Hematopoietic multipotent progenitor cell treated with erythropoietin and hydrocortisone succinate and interleukin-3 and kit ligand, for 15 days (in vitro differentiated cells): ENCODE measurements around the gene MUC5AC.
A peak's percentile ranks its signal among the peaks of the same experiment; 100 is the strongest.

ENCODE experiments used
- DNase-seq: peaks from one replicate; pipeline ENCODE4 v3.0.0-alpha.2; 2015; ENCODE audit warnings: low spot score

MUC5AC gene

GRCh38 chr11:1197431-1197885, 39.7 kb downstream of the MUC5AC start:
- DNase-seq, result no peak

- DNase-seq, result no peak
Measured at GRCh38 chr11:1197886-1198560, 40.3 kb downstream of the MUC5AC start.

DNA sequence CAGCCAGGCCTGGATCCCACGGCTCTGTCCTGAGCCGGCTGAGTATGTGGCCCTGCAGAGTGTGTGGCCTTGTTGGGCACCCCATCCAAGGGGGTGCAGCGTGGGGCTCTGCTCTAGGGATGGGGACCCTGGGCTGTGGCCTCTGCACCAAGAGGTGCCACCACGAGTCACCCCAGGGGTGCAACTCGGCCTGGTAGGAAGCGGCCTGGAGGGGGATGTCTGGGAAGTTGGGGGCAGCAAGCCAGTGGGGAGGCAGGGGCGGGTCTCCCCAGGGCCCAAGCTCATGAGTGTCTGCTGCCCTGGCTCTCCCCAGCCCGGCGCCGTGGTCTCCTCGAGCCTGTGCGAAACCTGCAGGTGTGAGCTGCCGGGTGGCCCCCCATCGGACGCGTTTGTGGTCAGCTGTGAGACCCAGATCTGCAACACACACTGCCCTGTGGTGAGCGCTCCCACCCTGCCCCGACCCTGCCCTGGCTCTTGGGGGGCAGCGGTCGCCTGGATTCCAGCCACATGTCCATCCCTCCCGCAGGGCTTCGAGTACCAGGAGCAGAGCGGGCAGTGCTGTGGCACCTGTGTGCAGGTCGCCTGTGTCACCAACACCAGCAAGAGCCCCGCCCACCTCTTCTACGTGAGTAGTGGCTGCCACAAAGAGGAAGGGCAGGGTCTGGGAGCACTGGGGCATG, 40.9 kb downstream of the MUC5AC start:
- DNase-seq, result no peak

GRCh38 chr11:1199241-1199750, 41.5 kb downstream of the MUC5AC start:
- no peak for DNase-seq

- DNase-seq, result no peak
Measured at GRCh38 chr11:1199751-1200610, 42.2 kb downstream of the MUC5AC start.

DNA sequence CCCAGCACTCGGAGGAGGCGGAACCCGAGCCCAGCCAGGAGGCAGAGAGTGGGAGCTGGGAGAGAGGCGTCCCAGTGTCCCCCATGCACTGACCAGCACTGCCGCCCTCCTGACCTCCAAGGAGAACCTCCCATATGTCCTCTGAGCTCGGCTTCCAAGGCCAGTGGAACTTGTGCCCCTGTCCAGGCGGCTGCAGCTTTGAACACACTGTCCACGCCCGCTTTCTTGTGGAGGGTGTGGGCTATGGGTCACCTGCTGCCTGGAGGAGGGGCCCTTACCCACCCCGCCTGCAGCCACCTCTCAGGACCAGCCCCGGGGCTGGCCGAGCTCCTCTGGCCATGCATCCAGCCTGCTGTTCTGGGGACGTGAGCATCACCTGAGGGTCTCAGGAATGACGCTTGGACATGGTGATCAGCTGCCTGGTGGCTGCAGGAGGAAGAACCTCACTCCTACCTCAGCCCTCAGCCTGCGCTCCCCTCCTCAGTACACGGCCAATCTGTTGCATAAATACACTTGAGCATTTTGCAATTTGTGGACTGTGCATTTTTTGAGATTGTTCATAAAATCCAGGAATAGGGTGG, 42.9 kb downstream of the MUC5AC start:
- DNase-seq, result no peak

DNA sequence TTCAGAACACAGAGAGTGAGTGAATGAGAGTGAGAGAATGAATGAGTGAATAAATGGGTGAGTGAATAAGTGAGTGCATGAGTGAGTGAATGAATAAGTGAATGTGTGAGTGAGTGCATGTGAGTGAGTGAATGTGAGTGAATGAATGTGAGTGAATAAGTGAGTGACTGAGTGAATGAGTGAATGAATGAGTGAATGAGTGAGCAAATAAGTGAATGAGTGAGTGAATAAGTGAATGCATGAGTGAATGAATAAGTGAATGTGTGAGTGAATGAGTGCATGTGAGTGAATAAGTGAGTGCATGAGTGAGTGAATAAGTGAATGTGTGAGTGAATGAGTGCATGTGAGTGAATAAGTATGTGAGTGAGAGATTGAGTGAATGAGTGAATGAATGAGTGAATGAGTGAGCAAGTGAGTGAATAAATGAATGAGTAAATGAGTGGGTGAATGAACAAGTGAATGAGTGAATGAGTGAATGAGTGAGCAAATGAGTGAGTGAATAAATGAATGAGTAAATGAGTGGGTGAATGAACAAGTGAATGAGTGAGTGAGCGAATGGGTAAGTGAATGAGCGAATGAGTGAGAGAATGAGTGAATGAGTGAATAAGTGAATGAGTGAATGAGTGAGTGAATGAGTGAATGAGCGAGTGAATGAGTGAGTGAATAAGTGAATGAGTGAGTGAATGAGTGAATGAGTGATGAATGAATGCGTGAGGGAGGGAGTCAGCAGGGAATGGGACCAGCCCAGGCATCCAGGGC, 43.8 kb downstream of the MUC5AC start:
- DNase-seq, result no peak

DNA sequence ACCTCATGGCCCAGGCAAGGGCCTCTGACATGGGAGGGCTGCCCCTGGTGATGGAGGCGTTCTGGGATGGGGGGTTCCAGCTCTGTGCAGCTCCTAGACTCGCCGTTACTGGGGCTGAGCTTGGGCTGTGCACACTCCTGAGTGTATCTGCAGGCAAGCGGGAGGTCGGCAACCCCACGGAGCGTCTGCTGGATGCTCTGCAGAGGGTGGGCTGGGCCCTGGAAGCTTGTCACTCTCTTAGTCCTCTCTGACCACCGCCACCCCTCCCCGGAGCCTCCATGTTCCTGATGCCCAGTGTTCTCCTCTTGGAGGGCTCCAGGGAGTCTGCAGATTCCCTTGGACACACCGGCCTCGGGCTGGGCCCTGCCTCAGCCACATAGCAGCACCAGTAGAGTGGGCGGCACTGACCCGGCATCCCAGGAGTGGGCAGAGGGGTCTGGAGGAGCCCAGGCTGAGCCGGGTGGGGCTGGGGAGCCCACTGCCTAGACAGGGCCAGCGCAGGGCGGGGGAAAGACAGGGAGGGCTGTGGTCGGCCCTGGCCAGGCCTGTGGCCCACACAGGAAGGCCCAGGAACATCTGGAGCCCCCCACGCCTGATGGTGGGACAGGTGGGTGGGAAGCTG, 44.5 kb downstream of the MUC5AC start:
- no peak for DNase-seq

DNA sequence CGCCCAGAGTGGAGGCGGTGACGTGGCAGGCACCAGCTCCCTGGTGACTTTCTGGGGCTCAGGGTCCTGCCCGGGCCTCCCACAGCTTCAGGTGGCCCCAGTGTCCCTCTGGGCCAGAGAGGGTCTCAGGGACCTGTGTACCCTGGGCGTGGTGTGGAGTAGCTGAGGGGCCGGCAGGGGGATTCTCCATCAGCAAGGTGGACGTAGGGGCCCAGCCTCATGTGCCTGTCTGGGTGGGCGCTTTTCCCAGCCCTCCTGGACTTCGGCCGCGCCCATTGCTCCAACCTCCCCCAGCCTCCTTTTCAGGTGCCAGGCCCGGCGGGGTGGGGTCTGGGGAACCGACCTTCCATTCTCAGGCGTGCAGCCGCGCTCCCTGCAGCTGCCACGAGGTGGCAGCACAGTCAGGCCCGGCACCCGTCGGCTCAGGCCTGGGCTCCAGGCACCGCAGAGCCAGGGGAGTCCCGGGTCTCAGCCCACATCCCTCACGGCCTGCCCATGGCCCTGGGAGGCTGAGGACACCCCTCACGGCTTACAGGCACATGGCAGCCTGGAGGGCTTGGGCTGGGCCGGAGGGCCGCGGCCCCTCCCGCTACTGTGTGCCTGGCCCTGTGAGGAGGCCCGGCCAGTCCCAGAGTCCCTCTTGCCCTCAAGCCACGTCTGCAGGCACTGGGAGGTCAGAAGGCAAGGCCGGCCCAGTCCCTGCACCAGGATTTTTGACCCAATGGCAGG, 45.2 kb downstream of the MUC5AC start:
- DNase-seq, result peak; percentile 52

DNA sequence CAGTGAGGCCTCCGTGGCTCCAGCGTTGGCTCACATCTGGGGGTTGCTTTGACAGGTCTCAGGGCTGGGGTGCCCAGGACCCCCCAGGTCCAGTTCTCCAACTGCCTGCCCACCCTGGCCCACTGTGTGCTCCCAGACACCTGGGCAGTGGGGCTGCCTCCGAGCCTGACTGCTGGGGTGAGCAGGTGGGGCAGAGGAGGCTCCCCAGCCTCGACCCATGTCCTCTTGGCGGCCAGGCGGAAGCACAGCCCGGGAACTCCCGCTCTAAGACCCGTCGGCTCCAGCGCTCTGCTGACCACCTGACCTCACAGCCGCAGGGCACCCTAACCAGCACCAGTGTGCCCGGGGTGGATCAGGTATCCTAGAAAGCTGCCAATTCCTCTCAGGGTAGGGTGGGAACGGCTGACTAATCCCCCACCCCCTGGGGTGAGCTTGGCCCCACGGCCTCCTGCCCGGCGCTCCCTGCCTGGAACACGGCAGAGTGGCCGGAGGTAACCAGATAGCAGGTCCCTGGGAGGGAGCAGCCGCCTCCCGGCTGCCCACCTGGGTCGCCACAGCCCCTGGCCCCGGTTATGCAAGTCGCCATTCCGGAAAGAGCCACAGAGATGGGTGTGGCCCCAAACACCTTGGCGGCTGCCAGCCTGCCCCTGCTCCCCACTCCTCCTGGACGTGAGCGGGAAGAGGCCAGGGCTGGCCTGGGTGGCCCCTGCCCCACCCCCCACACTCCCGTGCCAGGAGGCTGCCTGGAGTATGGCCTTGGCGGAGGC, 45.9 kb downstream of the MUC5AC start:
- DNase-seq, result no peak

GRCh38 chr11:1204381-1205101, 46.8 kb downstream of the MUC5AC start:
- DNase-seq, result no peak

DNA sequence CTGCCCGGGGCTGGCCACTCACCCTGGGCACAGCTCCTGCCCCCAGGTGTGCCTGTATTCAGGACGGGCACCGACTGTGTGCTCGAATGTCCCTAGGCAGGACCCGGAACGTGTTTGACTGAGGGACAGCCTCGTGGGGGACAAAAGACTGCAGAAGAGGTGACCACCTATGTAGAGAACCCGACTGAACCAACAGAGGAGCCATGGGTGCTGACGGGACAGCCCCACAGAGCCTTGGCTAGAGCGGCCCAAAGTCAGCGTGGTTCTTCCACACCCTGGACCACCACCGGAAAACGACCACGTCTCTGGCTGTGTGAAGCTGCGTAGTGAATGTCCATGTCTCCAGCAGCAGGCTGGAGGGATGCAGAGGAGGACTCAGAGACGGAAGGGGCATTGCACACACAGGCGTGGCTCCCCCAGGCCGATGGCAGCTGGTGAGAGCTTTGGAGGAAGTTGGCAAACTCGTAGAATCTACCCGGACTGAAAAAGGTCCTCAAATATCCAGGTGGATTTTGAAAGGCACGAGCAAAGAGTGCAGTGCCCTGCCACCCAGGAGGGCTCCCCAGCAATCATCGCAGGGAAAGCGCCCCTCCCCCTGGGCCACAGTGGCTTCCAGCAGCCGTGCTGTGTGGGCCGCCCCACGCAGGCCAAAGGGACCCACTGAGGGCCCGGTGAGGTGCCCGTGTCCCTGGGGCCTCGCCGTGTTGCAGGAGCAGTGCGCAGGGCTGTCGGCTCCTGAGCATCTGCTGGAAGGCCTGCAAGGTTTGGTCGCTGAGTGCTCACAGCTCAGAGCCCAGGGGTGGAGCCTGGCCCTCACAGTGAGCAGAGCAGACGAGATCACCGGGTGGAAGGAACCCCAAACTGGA, 47.6 kb downstream of the MUC5AC start:
- no peak for DNase-seq

- no peak for DNase-seq
Measured at GRCh38 chr11:1205987-1206331, 48.2 kb downstream of the MUC5AC start.

DNA sequence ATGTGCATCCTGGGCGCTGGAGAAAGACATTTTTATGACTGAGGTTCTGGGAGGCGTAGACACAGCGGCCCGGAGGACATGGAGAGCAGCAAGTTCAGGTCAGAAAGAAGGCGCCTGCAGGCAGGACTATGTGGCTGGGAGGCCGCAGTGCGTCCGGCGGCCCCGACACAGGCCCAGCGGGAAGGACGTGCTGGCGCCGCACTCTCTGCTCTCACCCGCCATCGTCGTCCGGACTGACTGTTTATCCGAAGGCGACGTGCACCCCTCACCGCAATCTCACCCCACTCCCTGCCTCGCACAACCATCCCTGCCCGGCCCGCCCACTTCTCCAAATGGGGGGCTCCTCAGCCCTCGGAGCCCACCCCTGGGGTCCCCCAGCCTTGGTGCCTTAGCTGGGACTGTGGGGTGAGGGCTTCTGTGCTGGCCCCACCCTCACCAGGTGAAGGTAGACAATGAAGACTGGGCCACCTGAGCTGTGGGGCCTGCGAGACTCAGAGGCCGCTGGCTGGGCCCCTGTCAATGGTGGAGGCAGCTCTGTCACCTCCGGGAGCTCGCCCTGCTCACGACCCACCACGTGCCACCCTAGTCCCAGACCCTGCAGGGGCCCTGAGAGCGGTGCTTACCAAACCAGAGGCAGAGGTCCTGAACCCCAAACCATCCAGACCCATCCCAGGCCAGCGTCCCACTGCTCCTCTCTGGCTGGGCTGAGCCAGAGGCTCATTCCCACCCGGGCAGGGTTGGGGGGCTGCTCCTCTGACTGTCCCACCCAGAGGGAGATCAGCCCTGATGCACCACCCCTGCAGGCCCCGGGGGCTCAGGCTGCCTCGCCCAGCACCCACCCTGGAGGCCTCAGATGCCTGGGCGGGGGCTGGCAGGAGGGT, 48.9 kb downstream of the MUC5AC start:
- no peak for DNase-seq

DNA sequence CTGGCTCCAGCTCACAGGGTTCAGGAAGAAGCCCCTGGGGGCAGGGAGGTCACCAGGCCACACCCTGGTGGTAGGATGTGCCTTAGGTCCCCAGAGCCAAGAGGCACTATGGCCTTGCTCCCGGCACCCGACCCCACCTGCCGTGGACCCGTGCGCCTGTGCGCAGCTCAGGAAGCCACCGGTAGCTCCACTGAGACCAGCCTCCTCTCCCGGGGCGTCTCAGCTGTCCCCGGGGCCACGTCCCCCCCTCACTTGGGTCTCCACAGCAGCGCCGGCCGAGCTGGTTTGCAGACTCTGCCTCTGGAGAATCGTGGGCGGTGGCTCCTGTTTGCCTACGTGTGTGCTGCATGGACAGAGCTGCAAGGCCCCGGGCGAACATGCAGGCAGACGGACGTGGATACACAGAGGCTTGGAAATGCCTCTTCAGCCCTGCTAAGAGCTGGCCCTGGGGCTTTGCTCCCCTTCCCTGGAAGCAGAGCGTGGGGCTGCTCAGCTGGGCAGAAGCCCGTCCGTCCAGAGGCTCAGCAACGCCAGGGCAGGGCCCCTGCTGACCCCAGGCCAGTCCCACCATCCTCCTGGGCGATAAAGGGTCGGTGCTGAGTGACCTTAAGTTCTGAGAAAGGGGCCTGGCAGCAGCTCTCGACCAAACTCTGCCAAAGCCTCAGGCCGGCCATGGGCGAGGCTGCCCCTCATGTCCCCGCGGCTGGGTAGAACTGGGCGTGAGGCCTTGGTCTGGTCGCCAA, 49.8 kb downstream of the MUC5AC start:
- no peak for DNase-seq

DNA sequence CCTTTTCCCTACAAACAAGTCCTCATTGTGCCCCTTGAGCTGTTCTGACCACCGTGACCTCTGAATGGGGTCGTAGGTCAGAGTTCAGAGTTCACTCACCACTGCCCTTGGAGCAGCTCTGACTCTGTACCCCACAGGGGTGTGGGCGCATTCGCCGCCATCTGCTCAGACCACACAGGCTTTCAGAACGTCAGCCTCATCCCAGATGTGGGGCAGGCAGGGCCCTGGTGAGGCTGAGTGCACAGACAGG, 50.3 kb downstream of the MUC5AC start:
- no peak for DNase-seq
